Activated T-helper 1 cell treated with anti-CD3 and anti-CD28 coated beads, Interleukin-2, amount 50 U/mL, for 16 hours (primary cell): ENCODE measurements around the gene TCTN1.
"Not testable (repeated sequence)": the region's sequence is repeated elsewhere in the genome, so short reads cannot be mapped to it uniquely, and the experiment has no call there.

Experiments
- DNase-seq, 2 donors: peaks; one replicate each; pipeline ENCODE4 v3.0.0-alpha.2; 2020; ENCODE audit warnings: low read depth in 1 of 2, low spot score in 1 of 2

The TCTN1 gene

DNA sequence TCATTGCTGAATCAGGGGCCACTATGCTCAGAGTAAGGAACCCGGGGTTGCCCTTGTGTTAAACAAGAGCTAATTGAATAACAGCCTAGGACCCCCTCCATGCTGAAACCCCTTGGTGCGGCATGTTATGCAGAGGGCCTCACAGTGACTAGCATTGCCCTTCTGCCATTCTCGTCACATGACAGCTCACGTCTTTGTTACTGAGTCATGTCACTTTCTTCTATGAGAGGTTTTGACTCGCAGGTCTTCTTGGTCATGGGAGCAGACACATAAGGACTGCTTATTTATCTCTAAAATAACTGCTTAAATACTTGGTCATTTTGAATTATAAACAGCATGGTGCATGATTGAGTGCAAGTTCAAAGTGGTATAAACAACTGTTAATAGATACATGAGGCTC lies 24.9 kb downstream of the TCTN1 start:
- DNase-seq, result no peak

DNA sequence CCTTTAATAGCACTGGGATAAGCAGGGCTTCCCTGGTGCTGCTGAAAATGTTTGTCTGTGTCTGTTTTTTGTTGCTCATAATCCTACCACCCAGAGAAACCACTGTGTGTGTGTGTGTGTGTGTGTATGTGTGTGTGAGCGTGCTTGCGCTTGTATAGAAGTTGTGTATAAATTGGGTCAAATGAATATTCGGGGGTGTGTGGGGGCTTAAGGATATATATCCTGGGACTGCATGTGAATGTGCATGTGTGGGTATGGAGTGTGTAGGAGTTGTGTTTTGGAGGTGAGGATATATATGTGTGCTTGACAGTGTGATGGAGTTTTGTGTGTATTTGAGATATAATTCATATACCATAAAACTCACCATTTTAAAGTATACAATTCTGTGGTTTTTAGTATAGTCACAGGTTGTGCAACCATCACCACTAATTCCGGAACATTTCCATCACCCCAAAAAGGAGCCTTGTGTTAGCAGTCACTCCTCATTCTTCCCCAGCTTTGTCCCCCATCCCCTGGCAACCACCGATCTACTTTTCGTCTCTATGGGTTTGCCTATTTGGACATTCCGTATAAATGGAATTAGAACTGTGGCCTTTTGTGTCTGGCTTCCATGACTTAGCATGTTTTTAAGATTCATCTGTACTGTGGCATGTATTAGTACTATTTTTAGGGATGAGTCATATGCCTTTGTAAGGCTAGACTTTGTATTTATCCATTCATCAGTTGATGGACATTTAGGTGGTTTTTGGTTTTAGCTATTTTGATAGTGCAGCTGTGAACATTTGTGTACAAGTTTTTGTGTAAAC lies 25.6 kb downstream of the TCTN1 start:
- DNase-seq, result no peak

DNA sequence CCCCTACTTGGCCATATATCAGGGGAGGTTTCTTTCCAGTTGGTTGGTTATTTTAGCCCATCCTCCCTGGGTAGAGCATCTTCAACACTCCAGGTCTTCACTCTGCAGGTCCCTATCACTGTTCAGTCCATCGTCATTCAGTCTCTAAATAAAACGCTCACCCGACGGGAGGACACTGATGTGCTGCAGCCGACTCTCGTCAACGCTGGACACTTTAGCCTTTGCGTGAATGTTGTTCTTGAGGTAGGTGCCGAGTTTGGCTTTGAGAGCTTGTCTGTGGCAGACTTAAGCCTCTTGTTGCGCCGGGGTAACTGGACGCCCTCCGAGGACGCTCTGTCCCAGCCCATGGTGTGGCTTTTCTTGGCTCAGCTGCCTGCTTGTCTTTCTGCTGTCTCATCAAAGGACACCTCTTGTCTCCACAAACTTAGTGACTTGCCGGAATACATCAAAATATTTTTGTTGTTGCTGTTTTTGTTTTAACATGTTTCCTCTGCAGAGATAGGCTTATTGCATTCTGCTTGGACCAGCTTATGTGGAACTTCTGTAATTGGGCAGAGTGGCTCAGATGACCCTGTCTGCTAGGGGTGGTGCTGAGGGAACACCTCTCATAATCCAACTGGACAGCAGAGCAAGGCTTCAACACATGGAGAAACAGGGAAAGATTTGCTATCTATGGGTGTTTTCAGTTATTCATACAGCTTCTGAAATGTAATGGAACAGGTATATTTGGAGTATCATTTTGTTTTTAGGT lies 26.5 kb downstream of the TCTN1 start:
- no peak for DNase-seq

DNA sequence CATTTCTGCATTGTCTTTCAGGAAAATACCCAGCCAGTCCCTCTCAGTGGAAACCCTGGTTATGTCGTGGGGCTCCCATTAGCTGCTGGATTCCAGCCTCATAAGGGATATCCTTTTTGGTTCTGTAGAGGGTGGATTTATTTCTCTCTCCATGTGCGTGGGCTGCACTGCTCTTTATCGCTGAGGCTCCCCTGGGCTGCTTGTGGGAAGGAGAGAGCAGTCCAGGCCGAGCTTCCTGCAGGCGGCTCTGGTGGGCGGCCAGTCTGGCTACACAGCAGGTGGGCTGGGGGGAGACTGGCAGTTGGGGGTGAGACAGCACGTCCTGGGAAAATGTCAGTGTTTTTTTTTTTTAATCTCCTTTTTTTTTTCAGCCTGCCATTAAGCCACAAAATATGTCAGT lies 27.6 kb downstream of the TCTN1 start:
- no peak for DNase-seq

DNA sequence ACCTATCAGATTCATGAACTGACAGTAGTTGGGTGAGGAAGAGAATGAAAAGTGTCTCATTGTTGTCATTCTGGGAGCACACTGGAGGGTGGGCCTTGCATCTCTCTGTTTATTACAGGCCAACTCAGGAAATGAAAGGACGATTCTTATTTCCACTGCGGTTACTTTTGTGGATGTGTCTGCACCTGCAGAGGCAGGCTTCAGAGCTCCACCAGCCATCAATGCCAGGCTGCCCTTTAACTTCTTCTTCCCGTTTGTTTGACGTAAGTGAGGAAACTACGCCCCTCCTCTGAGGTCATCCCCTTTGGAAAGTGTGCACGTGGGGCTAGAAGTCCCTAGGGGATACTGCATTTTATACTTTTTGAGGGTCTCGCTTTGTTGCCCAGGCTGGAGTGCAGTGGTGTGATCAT lies 33.7 kb downstream of the TCTN1 start:
- DNase-seq, result no peak

DNA sequence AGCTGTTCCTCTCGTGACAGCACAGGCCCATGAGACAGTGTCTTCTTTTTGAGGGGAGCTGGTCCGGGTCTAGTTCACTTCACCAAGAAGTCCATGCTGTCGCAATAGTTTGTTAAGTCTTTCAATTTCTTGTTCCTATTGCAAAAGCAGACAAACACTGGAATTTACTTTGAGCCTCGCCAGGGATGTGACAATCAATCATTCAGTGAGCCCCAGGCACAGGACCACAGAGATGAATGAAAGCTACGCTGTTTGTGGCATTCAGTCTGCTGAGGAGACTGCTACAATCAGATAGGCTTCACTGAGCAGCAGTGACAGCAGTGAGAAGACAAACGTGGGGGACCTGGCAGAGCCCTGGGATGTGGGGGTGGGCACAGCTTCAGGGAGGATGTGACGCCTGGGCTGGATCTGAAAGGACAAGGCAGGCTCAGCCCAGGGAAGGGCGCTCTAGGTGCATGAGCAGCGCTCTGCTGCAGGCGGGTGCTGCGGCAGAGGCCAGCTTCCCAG lies 35.5 kb downstream of the TCTN1 start:
- no peak for DNase-seq

DNA sequence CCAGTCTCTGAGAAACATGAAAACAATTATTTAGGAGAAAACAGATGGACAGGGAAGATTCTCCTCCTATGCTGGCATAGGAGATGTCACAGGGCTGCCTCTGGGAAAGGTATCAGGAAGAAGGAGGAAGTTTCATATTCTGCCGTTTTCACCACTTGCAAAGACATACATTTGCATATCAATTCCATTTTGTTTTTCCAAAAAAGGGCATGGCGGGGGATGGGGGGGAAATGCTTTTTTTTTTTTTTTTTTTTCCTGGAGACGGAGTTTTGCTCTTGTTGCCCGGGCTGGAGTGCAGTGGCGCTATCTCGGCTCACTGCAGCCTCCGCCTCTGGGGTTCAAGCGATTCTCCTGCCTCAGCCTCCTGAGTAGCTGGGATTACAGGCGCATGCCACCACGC lies 40.3 kb downstream of the TCTN1 start:
- not testable (repeated sequence) for DNase-seq

DNA sequence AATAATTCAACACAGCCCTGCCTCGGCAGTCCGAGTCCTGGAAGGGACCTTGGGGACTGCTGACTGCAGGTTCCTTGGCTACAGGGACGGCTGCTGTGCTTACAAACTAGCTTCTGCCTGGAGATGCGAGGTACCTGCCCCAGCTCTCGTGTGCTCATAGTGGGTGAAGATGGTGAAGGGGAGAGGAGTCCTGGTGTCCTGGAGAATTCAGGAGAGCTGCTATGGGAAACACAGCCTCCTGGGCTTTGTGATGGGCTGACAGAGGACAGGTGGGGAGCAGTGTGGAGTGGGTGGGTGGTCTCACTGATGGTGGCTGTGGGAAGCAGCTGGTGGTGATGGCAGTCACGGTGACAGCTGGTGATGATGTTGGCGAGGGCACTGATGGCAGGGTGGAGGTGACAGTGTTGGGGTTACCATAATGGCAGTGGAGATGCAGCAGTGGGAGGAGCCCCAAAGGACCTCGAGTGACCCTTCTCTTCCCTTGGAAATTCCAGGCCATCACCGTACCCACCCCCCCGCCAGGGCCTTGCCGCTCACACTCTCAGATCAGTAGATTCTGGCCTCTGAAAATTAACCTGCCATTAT lies 42.2 kb downstream of the TCTN1 start:
- DNase-seq, result no peak

DNA sequence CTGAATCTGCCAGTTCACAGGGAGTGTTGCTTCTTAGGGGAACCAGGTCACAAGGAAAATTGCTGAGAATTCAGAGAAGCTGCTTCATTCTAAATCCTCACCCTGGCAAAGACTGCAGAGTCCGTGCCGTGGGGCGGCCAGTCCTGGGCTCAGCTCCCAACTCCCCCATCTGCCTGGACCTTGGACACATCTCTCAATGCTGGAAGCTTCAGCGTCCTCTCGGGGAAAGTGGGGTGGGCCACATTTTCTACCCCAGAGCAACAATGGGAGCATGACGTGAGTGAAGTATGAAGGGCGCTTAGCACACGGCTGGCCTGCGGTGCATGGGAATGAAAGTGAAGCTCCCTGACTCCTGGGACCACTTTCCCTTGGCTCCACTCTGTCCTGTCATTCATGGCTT lies 43.8 kb downstream of the TCTN1 start:
- no peak for DNase-seq

DNA sequence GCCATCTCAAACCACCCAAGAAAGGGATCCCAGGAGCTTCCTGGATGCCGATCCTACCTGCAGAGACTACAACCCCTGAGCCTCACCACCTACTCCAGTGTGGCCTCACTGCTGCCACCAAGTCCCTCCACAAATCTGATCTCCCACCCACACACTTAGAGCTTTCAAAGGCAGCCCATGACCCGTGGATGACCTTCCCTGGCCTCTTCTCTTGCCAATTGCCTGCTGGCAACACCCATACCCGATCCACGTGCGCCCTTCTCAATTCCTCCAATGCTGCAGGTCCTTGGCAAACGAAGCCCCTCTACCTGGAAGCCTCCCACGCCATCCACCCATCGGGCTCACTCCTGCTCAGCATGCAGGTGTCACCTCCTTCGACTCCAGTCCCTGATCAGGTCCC lies 44.3 kb downstream of the TCTN1 start:
- DNase-seq, result no peak

DNA sequence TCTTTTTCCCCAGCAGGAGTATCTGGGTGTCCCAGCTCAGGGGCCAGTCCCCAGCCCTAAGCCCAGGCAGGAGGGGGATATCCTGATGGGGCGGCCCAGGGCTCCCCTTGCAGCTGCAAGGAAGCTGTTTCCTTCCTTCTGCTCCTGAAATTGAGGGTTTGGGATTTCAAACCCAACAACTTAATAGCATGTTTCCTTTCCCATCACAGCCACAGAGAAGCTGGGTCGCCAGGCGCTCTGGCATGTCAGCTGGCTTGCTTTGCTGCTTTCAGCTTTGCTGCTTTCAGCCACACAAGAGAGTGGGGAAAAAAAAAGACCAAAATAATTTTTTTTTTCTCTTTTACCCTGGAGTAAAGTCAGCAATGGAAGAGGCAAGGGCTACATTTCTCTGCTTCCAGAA lies 44.9 kb downstream of the TCTN1 start:
- DNase-seq, result no peak

DNA sequence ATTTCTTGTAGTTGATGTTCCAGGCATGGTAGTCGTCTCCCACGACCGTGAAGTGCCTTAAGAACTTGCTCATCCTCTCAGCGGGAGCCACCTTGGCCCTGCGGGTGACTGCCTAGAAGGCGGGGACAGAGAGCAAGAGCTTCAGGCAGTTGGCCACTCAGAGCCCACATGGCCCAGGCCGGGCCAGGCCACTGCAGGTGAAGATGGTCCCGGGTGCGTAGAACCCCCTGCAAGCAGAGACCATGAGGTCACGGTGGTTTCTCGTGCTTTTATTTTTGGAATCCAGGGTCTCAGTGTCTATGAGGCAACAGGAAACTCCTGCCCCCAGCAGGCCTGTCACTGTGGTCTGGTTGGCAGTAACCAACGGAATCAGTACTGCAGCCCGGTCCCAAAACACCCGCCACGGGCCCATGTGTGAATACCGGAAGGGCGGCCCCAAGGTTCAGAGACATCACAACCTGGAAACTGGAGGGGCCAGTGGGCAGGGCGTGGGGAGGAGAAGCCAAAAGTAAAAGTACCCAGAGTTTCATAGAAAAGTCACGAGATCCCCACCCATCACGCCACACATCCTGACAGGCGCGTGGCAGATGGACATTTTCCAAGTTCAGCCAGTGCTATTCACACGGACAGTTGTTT lies 47.5 kb downstream of the TCTN1 start:
- DNase-seq, result no peak

DNA sequence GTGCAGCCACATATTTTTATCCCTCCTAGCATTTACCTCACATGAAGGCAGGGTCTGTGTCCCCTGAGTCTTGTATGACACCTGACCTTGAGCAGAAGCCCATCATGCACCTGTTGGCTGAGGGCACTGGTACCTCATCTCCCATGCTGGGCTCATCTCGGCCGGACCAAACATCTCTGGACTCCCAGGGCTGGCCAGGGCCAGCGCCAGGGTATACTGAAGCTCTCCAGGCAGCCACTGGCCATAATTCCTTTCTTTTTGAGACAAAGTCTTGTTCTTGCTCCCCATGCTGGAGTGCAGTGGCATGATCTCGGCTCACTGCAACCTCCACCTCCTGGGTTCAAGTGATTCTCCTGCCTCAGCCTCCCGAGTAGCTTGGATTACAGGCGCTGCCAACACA lies 53.0 kb downstream of the TCTN1 start:
- DNase-seq, result no peak

DNA sequence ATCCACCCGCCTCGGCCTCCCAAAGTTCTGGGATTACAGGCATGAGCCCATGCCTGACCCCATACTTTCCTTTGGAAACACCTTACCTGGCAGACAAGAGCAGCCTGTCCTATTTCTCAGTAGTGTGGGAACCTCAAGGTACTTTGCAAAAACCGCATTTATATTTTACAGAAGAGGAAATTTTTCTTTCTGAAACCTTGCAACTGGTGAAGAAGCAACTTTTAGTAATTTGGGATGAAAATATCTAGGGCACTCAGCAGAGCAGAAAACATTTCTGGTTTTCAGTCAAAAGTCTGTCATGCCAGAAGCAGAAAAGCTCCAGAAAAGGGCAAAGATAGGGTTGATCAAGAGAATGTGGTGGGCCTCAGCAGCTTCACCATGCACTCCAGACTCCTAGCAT lies 53.7 kb downstream of the TCTN1 start:
- DNase-seq, result no peak

DNA sequence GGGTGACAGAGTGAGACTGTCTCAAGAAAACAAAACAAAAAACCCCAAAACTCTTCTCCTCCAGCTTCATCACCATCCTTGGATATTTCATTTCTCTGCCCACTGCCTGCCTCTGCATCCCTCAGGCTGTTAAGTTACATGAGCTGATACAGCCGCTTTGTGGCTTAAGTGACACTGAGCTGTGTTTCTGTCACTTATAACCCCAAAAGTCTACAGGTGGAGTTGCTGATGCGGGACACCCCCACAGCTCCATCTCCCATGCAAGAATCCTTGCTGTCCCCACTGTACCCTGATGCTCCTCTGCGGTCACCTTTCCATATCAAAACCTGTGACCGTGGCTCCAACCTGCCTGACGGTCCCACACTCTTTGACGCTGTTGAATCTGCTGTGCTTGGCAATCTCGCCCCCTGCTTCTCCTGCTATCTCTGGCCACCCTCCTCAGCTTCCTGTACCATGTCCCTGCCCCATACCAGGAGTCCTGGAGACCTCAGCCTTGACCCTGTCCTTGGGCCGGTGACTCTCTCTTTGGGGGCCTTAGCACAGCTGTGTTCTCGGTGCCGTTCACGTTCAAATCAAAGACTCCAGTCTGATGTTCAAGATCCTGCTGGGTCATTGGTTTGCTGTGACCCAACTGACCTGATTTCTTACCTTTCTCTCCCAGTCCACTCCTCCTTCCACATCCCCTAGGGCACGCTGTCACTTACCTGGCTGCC lies 54.7 kb downstream of the TCTN1 start:
- no peak for DNase-seq

DNA sequence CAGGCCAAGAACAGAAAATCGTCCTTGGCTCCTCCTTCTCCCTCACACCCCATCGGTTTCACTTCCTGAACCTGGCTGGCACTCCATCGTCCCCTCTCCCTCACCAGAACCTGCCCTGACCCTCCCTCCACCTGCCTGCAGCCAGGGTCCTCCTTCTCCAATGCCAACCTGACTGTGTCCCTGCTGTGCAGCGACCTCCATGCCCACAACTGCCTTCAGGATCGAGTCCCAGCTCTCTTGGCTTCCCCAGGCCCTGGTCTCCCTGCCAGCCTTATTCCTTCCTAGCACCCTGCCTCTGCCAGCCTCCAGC lies 55.2 kb downstream of the TCTN1 start:
- no peak for DNase-seq

DNA sequence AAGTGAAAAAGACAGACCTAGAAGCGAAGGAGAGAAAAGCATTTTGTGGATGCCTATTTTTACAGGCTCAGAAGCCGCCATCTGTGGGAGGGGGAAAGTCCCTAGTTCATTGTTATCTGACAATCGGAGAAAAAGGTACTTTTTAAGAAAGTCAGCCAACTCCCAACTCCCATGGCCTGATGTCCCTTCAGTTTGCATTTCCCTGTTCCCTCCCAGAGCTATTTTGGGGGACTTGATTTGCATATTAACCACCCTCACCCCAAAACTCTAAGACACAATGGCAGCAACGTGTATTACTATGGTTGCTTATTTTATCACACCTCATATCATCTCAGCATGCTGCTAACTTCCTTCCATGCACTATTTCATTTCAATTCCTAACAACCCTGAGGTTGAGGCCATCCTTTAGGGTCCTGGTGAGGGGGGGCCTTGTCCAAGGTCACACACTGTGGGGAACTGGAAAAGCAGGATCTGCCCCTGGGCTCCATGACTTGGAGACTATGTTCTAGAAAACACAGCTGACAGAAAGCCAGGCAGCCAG lies 56.3 kb downstream of the TCTN1 start:
- no peak for DNase-seq

DNA sequence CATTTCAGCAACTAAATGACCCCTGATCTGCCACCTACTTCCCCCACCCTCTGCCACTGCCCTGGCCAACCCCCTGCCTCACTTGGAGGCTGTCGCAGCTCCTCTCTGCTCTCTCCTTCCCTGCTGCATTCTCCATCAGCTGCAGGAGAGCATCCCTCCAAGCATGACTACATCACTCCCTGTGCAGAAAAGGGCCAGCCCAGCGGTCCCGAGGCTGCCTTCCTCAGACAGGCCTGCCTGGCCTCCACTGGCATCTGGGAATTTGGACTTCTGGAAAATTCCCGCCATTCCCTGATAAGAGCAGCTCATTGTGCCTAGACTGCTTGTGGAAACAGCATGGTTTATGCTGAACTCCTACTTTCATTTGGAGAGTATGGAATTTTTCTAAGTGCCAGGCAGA lies 62.2 kb downstream of the TCTN1 start:
- no peak for DNase-seq

DNA sequence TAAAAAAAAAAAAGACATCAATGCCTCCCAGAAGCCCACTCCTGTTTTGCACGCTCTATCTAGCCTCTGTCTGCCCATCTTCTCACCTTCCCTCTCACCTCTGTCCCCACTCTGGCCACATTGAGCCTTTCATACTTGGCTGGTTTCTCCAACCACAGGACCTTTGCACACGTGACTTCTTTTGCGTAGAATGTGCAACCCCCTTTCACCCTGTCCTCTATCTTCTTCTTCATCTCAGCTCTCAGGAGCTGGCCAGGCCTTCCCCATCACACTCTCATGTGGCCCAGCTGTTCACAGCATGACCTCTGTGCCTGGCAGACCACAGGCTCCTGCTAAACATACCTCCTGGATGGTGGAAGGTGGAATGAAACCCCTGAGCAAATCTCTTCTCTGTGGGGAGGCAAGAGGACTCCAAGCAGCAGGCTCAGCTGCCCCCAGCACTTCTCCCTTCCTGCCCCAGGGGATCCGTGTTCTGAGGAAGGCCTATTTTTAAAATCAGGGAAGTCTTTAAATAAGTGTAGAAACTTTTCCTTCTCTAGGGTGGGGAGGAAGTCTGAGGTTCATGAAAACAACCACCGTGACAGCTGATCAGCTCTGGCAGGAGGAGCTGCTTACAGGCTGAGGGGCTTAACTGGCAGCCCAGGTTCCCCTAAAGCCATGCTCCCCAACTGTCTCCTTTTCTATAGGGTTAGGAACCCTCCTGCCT lies 63.4 kb downstream of the TCTN1 start:
- DNase-seq, result no peak

DNA sequence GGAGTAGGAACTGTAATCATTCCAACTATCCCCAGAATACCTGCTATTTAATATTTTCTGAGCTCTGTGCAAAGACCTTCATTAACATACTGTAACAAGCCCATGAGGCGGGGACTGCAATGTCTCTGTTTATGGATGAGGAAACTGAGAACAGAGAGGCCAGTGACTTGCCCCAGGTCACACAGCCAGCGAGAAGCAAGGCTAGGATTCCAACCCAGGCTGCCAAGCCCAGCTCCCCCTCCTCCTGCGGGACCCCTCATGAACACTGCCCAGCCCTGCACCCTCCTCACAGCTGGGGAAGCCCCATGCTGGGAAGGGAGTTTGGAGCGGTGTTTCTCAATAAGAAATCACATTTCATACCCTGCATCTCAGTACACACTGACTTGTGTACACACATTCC lies 64.1 kb downstream of the TCTN1 start:
- no peak for DNase-seq
